Stomach (tissue), 9 donors: ENCODE measurements around the gene C11orf21. TPM values are rescaled to one million over a fixed set of nuclear protein-coding genes. Genes with fewer than 3 reads are reported as not detected.

Source experiments
- DNase-seq, 2 donors: peaks; one replicate each; pipeline versions ENCODE4 v3.0.0 to v3.0.0-alpha.2; 2013 to 2019
- H3K27ac ChIP-seq, 5 donors: fragments of 200-600 bp in 4 of 5; sonication (generic) in 4 of 5; one replicate each; pipeline ENCODE4 v1.5.1; 2013 to 2019; ENCODE audit warnings: mild to moderate bottlenecking in 1 of 5, moderate library complexity in 1 of 5
- H3K27me3 ChIP-seq, 3 donors: fragments of 200-600 bp; sonication (generic); one replicate each; pipeline ENCODE4 v1.5.1; 2017 to 2019; ENCODE audit warnings: mixed run types in 1 of 3
- H3K36me3 ChIP-seq, 4 donors: fragments of 200-600 bp; sonication (generic); 1 replicate in 3 of 4; 2 replicates in 1 of 4; pipeline ENCODE4 v1.5.1; 2016 to 2019
- H3K4me1 ChIP-seq, 4 donors: fragments of 200-600 bp; sonication (generic); one replicate each; pipeline ENCODE4 v1.5.1; 2016 to 2019
- H3K4me3 ChIP-seq, 4 donors: fragments of 200-600 bp; sonication (generic) in 3 of 4; one replicate each; pipeline ENCODE4 v1.5.1; 2016 to 2019; ENCODE audit warnings: mild to moderate bottlenecking in 1 of 4
- H3K9me3 ChIP-seq, 4 donors: fragments of 200-600 bp; sonication (generic); one replicate each; pipeline ENCODE4 v1.5.1; 2016 to 2019
- EP300 ChIP-seq: sonication (generic); formaldehyde crosslinking; IDR thresholded peaks from one replicate; pipeline ENCODE4 v1.6.1; 2017; ENCODE audit warnings: antibody characterized with exemption
- POLR2A ChIP-seq, 4 donors: fragments of 450-650 bp; IDR thresholded peaks; one replicate each; pipeline ENCODE4 v1.6.1; 2016; ENCODE audit warnings: antibody characterized with exemption in 4 of 4, control low read depth in 2 of 4, mild to moderate bottlenecking in 1 of 4, moderate library complexity in 1 of 4
- POLR2AphosphoS5 ChIP-seq, 3 donors: sonication (generic); formaldehyde crosslinking; IDR thresholded peaks; one replicate each; pipeline ENCODE4 v1.6.1; 2016; ENCODE audit warnings: antibody characterized with exemption in 3 of 3
- WGBS, 5 donors: extraction: QIAGEN DNeasy Blood & Tissue Kit in 3 of 5; methylation state at CpG; one replicate each; pipeline versions ENCODE4 v1.1.5 to v1.1.7; 2013 to 2018; 5-methylcytosine and 5-hydroxymethylcytosine counted together
- intact Hi-C: fragments of 100-400 bp; cut with DNase I; formaldehyde crosslinking; loops from one replicate; pipeline ENCODE4 v1.15.1; 2023; ENCODE audit warnings: low total_unique reads
- polyA plus RNA-seq, 3 donors: library from polyadenylated mRNA; stranded (reverse); fragments of 200-250 nt; gene quantifications; one replicate each; pipeline ENCODE4 v1.2.3, GENCODE V29; 2013
- total RNA-seq, 5 donors: library from RNA; depleted of rRNA; stranded (reverse); fragments of >200 nt; gene quantifications; one replicate each; pipeline versions ENCODE4 v1.1.0 to v1.2.3, GENCODE V29; 2014 to 2016
- TF ChIP-seq, protein P1 (sequence below), 7 experiments: fragments of 450-650 bp in 4 of 7; fragments of 200-600 bp in 3 of 7; sonication (generic) in 3 of 7; IDR thresholded peaks; one replicate each; pipeline ENCODE4 v1.5.1; 2016 to 2019; ENCODE audit warnings: antibody characterized with exemption in 7 of 7, control low read depth in 2 of 7, mild to moderate bottlenecking in 1 of 7
- donor health status: healthy with polysubstance abuse.
- donor health status: Bipolar disorder and iron deficiency.
- donor health status: healthy.

The C11orf21 gene
- total and polyA plus RNA-seq, 8 donors: 0.61 to 1.8 (median 0.82) TPM; not detected in 2

DNA sequence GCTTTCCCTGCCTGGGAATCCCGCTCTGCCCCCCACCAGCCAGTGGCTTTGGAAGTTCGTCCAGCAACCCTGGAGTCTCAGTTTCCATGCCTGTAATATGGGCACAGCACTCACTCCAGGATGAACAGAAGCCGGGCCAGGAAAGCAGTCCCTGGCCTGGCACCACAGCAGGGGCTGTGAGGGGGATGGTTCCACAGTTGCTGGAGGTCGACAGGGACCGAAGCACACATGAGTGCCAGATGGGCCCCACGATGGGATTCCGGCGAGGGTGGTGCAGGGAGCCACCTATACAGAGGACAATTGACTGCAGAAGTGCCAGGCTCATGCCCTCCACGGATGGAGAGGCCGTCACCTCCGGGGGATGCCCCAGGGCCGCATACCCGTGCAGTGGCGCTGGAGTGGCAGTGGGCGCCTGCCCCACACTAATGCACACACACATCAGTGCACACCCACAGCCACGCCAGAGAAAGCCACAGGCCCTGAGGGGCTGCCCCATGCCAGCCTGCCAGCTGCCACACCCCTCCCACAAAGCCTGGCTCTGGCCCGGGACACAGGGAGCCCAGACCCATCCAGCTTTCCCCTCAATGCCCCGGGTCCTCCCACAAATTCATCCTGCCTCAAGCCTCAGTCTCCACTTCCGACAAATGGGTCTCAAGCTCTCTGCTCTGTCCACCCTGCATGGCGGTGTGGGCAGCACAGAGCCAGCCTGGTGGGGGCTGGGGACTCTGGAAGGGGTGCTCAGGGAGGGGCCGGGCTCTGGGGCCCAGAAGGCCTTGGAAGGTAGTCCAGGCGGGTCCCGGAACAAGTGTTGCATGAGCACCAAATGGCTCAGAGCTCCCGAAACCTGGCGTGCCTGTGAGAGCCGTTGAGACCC, 41.0 kb downstream of the C11orf21 start:
- WGBS, 5 donors: 79 to 87% (median 81%) methylated on average over 6 to 26 of the region's 26 CpGs
- DNase-seq: peak in 1 of 2 donors; percentile 21
- Histone ChIP-seq H3K27ac (no peak overlapping the region), H3K9me3 (no peaks in the 10 kb centered on the region), H3K4me1 (peaks cover 0 to 14% (median 7%) of the 10 kb centered on the region in 4 donors), H3K27me3 (peaks cover 0 to 27% (median 0%) of the 10 kb centered on the region in 3 donors), H3K4me3 (no peak overlapping the region), H3K36me3 (no peaks in the 10 kb centered on the region)
- intact Hi-C loops: no loop called here
- TF ChIP-seq EP300 (no peak), POLR2A (IDR thresholded peaks at IDR 0.05) (no peak), POLR2AphosphoS5 (IDR thresholded peaks at IDR 0.05) (no peak)
- TF ChIP-seq, protein P1, sequence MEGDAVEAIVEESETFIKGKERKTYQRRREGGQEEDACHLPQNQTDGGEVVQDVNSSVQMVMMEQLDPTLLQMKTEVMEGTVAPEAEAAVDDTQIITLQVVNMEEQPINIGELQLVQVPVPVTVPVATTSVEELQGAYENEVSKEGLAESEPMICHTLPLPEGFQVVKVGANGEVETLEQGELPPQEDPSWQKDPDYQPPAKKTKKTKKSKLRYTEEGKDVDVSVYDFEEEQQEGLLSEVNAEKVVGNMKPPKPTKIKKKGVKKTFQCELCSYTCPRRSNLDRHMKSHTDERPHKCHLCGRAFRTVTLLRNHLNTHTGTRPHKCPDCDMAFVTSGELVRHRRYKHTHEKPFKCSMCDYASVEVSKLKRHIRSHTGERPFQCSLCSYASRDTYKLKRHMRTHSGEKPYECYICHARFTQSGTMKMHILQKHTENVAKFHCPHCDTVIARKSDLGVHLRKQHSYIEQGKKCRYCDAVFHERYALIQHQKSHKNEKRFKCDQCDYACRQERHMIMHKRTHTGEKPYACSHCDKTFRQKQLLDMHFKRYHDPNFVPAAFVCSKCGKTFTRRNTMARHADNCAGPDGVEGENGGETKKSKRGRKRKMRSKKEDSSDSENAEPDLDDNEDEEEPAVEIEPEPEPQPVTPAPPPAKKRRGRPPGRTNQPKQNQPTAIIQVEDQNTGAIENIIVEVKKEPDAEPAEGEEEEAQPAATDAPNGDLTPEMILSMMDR (IDR thresholded peaks at IDR 0.05): no peak

DNA sequence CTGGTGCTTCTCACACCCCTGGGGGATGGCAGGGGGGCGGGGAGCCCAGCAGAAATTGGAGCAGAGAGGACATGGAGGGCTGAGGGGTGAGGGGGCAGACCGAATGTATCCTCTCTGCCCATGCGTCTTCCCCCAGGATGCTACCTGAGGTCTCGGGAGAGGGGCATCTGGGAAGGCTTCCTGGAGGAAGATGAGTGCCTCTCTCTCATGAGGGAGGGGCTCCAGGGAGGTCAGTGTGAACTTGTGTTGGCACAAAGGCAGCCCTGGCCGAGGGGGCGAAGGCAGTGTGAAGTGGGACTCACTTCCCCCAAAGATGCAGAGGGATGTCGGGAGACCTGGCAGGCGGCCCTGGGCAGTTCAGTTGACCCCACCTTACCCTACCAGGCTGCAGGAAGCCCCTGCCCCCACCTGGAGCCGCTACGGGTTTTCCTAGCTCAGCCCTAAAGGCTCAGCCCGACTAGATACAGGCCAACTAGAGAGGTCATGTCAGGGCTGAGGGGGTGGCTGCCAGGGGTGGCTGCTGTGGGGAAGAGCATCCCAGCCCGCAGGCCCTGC, 41.7 kb downstream of the C11orf21 start:
- Histone ChIP-seq H3K36me3 (no peaks in the 10 kb centered on the region), H3K27ac (no peak overlapping the region), H3K27me3 (peaks cover 0 to 27% (median 0%) of the 10 kb centered on the region in 3 donors), H3K4me3 (no peak overlapping the region), H3K9me3 (no peaks in the 10 kb centered on the region), H3K4me1 (peaks cover 0 to 10% (median 6%) of the 10 kb centered on the region in 4 donors)
- 73 to 86% (median 79%) methylated on average over 6 to 12 of the region's 12 CpGs for WGBS, 5 donors
- intact Hi-C loops: no loop called here
- no peak for DNase-seq
- TF ChIP-seq POLR2AphosphoS5 (IDR thresholded peaks at IDR 0.05) (no peak), POLR2A (IDR thresholded peaks at IDR 0.05) (no peak), EP300 (no peak)
- TF ChIP-seq, protein P1 (IDR thresholded peaks at IDR 0.05): no peak

DNA sequence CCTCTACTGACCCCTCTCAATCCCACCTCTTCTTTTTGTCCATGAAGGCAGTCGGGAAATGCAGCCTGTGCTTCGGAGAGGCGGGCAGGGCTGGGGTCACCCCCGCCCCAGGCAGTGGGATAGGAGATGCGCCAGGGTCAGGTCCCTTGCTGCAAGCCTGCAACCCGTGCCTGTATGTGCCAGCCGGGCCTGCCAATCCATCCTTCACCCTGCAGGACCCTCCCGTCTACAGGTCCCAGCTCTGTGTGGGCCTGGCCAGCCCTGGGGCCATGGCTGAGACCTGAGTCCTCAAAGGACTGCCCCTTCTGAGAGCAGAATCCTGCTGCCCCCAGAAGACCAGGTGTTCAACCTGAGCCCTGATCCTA, 42.3 kb downstream of the C11orf21 start:
- no peak overlapping the region for H3K4me3 ChIP-seq
- no peak overlapping the region for H3K27ac ChIP-seq
- WGBS, 5 donors: 83 to 90% (median 88%) methylated on average over 5 to 8 of the region's 8 CpGs
- H3K4me1 ChIP-seq: peaks cover 0 to 10% (median 6%) of the 10 kb centered on the region in 4 donors
- no peaks in the 10 kb centered on the region for H3K9me3 ChIP-seq
- intact Hi-C loops: no loop called here
- TF ChIP-seq, protein P1 (IDR thresholded peaks at IDR 0.05): no peak
- TF ChIP-seq POLR2AphosphoS5 (IDR thresholded peaks at IDR 0.05) (no peak), POLR2A (IDR thresholded peaks at IDR 0.05) (no peak), EP300 (no peak)
- H3K36me3 ChIP-seq: no peaks in the 10 kb centered on the region
- DNase-seq: no peak
- peaks cover 0 to 27% (median 0%) of the 10 kb centered on the region in 3 donors for H3K27me3 ChIP-seq

DNA sequence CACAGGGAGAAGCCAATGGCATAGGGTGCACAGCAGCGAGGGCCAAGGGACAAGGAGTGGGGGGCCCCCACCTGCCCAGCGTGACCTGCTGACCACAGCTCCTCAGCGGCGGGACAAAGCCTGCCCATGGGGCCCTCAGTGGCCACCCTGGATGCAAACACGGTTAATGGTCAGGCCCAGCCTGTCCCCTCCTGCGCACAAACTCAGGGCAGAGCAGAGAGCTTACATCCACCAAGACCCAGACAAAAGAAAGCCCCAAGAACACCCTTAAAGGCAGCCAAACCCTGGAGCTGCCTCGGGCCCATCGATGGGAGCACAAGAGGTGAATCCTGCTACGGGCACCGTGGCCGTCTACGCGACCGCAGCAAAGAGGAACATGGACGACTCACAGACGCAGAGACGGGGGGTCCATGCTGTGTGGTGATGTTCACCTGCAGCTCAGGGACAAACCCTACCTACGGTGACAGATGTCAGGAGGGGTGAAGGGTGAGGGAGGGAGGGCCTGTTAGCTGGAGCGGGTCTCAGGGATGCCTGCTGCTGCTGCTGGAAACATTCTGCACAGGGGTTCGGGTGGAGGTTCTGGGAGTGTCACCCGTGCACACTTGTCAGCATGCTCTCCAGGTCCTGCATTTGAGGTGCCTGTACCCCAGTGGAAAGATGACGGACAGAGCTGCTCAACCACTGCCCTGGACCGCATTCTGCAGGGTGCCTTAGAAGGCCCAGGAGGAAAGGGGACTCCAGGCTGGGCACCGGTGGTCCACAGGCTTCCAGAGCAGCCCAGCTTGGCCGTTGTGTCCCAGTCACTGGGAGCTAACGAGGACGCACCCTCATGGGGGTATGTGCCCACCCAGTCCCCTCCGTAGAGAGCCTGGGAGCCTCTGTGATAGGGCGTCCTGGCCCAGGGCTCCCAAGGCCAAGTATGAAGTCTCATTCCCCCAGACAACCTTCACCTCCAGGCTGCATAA, 42.9 kb downstream of the C11orf21 start:
- intact Hi-C loops: no loop called here
- 89 to 95% (median 93%) methylated on average over 23 to 29 of the region's 29 CpGs for WGBS, 5 donors
- peaks cover 0 to 10% (median 6%) of the 10 kb centered on the region in 4 donors for H3K4me1 ChIP-seq
- H3K9me3 ChIP-seq: no peaks in the 10 kb centered on the region
- no peak overlapping the region for H3K27ac ChIP-seq
- TF ChIP-seq POLR2AphosphoS5 (IDR thresholded peaks at IDR 0.05) (no peak), EP300 (no peak)
- peak in 1 of 2 donors; percentile 20 for DNase-seq
- H3K36me3 ChIP-seq: no peaks in the 10 kb centered on the region
- H3K27me3 ChIP-seq: peaks cover 0 to 27% (median 0%) of the 10 kb centered on the region in 3 donors
- no peak overlapping the region for H3K4me3 ChIP-seq
